Activated CD4-positive, CD25-positive, alpha-beta regulatory T cell (primary cell): ENCODE data around the gene BIRC3.
"Not testable (repeated sequence)": the region's sequence is repeated elsewhere in the genome, so short reads cannot be mapped to it uniquely, and the experiment has no call there.

ENCODE experiments used
- DNase-seq, 4 experiments: peaks; one replicate each; lab custom pipeline; 2025; lab: John Stamatoyannopoulos, UW

Gene BIRC3

GRCh38 chr11:102296757-102297156, 20.5 kb upstream of the BIRC3 start:
- not testable (repeated sequence) for DNase-seq

GRCh38 chr11:102300837-102301236, 16.4 kb upstream of the BIRC3 start:
- DNase-seq = peak in 2 of 4 experiments; percentile 43 to 60

- no peak for DNase-seq
Measured at GRCh38 chr11:102302241-102302640, 15.0 kb upstream of the BIRC3 start.

GRCh38 chr11:102304686-102305085, 12.6 kb upstream of the BIRC3 start:
- no peak for DNase-seq

- DNase-seq = no peak
Measured at GRCh38 chr11:102305352-102306047, 11.8 kb upstream of the BIRC3 start.

- no peak for DNase-seq
Measured at GRCh38 chr11:102306048-102306597, 11.2 kb upstream of the BIRC3 start.

- peak in 2 of 4 experiments; percentile 23 for DNase-seq
Measured at GRCh38 chr11:102306817-102307726, 10.2 kb upstream of the BIRC3 start.

- DNase-seq = no peak
Measured at GRCh38 chr11:102307727-102308038, 9.6 kb upstream of the BIRC3 start.

GRCh38 chr11:102309621-102310541, 7.4 kb upstream of the BIRC3 start:
- no peak for DNase-seq

GRCh38 chr11:102312667-102313066, 4.6 kb upstream of the BIRC3 start:
- no peak for DNase-seq

GRCh38 chr11:102313238-102313940, 3.9 kb upstream of the BIRC3 start:
- no peak for DNase-seq

GRCh38 chr11:102314784-102315183, 2.5 kb upstream of the BIRC3 start:
- no peak for DNase-seq

GRCh38 chr11:102316346-102316904, 859 bp upstream of the BIRC3 start:
- no peak for DNase-seq

- no peak for DNase-seq
Measured at GRCh38 chr11:102317768-102318103, 452 bp downstream of the BIRC3 start.

- peak in 2 of 4 experiments; percentile 21 to 31 for DNase-seq
Measured at GRCh38 chr11:102318469-102318868, 1.2 kb downstream of the BIRC3 start.

- no peak for DNase-seq
Measured at GRCh38 chr11:102319544-102319943, 2.3 kb downstream of the BIRC3 start.

- DNase-seq = no peak
Measured at GRCh38 chr11:102320188-102320587, 2.9 kb downstream of the BIRC3 start.

- DNase-seq = no peak
Measured at GRCh38 chr11:102320679-102321078, 3.4 kb downstream of the BIRC3 start.

GRCh38 chr11:102322560-102322959, 5.3 kb downstream of the BIRC3 start:
- DNase-seq = no peak

GRCh38 chr11:102323542-102324251, 6.4 kb downstream of the BIRC3 start:
- no peak for DNase-seq
